IMR-90 (cell line): ENCODE data around the gene RRP1B.

Experiments used
- CEBPB ChIP-seq: IDR thresholded peaks from 2 replicates; pipeline ENCODE4 v1.6.1; 2012; ENCODE audit warnings: low read depth, low read length, improper control_type of control experiment
- CTCF ChIP-seq: conservative IDR thresholded peaks from 2 replicates; pipeline ENCODE4 v1.5.1; 2012; ENCODE audit warnings: mild to moderate bottlenecking, low read depth, low read length, improper control_type of control experiment
- NFE2L2 ChIP-seq: fragments of 150-350 bp; IDR thresholded peaks from 2 replicates; pipeline ENCODE4 v1.6.1; 2016; ENCODE audit warnings: low read depth, mild to moderate bottlenecking, low read length
- POLR2A ChIP-seq: IDR thresholded peaks from 2 replicates; pipeline ENCODE4 v1.6.1; 2012; ENCODE audit warnings: mild to moderate bottlenecking, low read depth, low read length
- RAD21 ChIP-seq: IDR thresholded peaks from 2 replicates; pipeline ENCODE4 v1.6.1; 2012; ENCODE audit warnings: low read length, improper control_type of control experiment
- SMC3 ChIP-seq: fragments of 150-350 bp; IDR thresholded peaks from 2 replicates; pipeline ENCODE4 v1.6.1; 2016; ENCODE audit warnings: low read depth, mild to moderate bottlenecking, antibody characterized with exemption, low read length, moderate library complexity

- TF ChIP-seq POLR2A (no peak), CTCF (no peak), CEBPB (no peak), SMC3 (no peak), NFE2L2 (no peak), RAD21 (no peak)
These were observed 33.6 kb downstream of the RRP1B start for GRCh38 chr21:43692949-43693348.
